Erythroblast (primary cell): Measurements from ENCODE around the gene LRRC46.

Experiments
- GATA1 ChIP-seq: IDR thresholded peaks from 2 replicates; pipeline ENCODE4 v1.6.1; 2011; ENCODE audit warnings: low read depth, mild to moderate bottlenecking, control low read depth, low read length, moderate library complexity
- POLR2A ChIP-seq: IDR thresholded peaks from 2 replicates; pipeline ENCODE4 v1.6.1; 2011; ENCODE audit warnings: mild to moderate bottlenecking, low read length

GRCh38 chr17:47879028-47879585, 47.6 kb downstream of the LRRC46 start:
- no peak for TF ChIP-seq POLR2A
- TF ChIP-seq GATA1, result no peak
